Effector memory CD4-positive, alpha-beta T cell (primary cell): ENCODE measurements around the gene MAL.

ENCODE experiments used
- DNase-seq, 3 donors: peaks; one replicate each; pipeline ENCODE4 v3.0.0-alpha.2; 2020
- H3K27ac ChIP-seq: 2 replicates; pipeline ENCODE4 v1.7.0; 2013; ENCODE audit warnings: mild to moderate bottlenecking, low read length, moderate library complexity; ENCODE audit not compliant: insufficient read depth, poor library complexity, severe bottlenecking
- H3K27me3 ChIP-seq: replicated peaks from 2 replicates; pipeline ENCODE4 v1.7.0; 2013; ENCODE audit warnings: mild to moderate bottlenecking, low read length; ENCODE audit not compliant: insufficient read depth, control insufficient read depth, poor library complexity, severe bottlenecking
- H3K36me3 ChIP-seq: 2 replicates; pipeline ENCODE4 v1.7.0; 2013; ENCODE audit warnings: mild to moderate bottlenecking, low read length, moderate library complexity; ENCODE audit not compliant: control insufficient read depth, insufficient read depth
- H3K4me1 ChIP-seq: 2 replicates; pipeline ENCODE4 v1.7.0; 2013; ENCODE audit warnings: low read length, mild to moderate bottlenecking; ENCODE audit not compliant: control insufficient read depth, insufficient read depth, poor library complexity, severe bottlenecking
- H3K4me3 ChIP-seq: 2 replicates; pipeline ENCODE4 v1.7.0; 2013; ENCODE audit warnings: low read length, low read depth, mild to moderate bottlenecking; ENCODE audit not compliant: insufficient read depth, poor library complexity, severe bottlenecking
- H3K9me3 ChIP-seq: 2 replicates; pipeline ENCODE4 v1.7.0; 2013; ENCODE audit warnings: mild to moderate bottlenecking, low read length, moderate library complexity; ENCODE audit not compliant: control insufficient read depth

MAL gene

GRCh38 chr2:95015261-95015912 is 10.1 kb upstream of the MAL start:
- Histone ChIP-seq H3K27ac (no peak overlapping the region), H3K36me3 (no peaks in the 10 kb centered on the region), H3K27me3 (no peaks in the 10 kb centered on the region), H3K4me3 (no peak overlapping the region), H3K9me3 (no peaks in the 10 kb centered on the region), H3K4me1 (no peaks in the 10 kb centered on the region)
- no peak for DNase-seq

GRCh38 chr2:95016616-95017015 is 8.9 kb upstream of the MAL start:
- no peaks in the 10 kb centered on the region for H3K4me1 ChIP-seq
- H3K27ac ChIP-seq: no peak overlapping the region
- H3K36me3 ChIP-seq: no peaks in the 10 kb centered on the region
- no peak overlapping the region for H3K4me3 ChIP-seq
- no peaks in the 10 kb centered on the region for H3K27me3 ChIP-seq
- no peaks in the 10 kb centered on the region for H3K9me3 ChIP-seq
- no peak for DNase-seq

DNA sequence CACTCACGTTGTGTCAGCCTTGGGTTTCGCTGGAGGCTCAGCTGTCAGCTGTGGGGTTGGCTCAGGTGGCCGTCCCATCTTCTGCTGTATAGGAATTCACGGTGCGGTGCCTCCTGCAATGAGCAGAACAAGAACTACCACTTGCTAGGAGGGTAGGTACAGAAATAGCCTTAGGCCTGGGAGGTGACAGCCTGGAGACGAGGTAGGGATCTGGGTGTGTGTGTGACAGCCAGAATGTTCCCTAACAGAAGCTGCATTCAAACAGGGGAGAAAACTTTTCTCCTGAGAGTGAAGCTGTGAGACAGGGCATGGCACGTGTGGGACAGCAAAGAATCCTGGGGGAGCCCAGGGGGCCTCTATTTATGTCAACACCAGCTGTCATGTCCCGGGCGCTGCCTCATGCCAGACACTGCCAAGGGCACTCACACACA is 8.4 kb upstream of the MAL start:
- Histone ChIP-seq H3K27me3 (no peaks in the 10 kb centered on the region), H3K4me1 (peaks cover 4% of the 10 kb centered on the region), H3K36me3 (no peaks in the 10 kb centered on the region), H3K9me3 (no peaks in the 10 kb centered on the region), H3K27ac (no peak overlapping the region), H3K4me3 (no peak overlapping the region)
- DNase-seq: no peak

- H3K4me3 ChIP-seq: no peak overlapping the region
- peaks cover 12% of the 10 kb centered on the region for H3K4me1 ChIP-seq
- no peaks in the 10 kb centered on the region for H3K27me3 ChIP-seq
- no peaks in the 10 kb centered on the region for H3K36me3 ChIP-seq
- no peak for DNase-seq
- H3K9me3 ChIP-seq: no peaks in the 10 kb centered on the region
- H3K27ac ChIP-seq: no peak overlapping the region
Measured at GRCh38 chr2:95017836-95018235, 7.7 kb upstream of the MAL start.

- no peak overlapping the region for H3K27ac ChIP-seq
- no peaks in the 10 kb centered on the region for H3K27me3 ChIP-seq
Measured at GRCh38 chr2:95018301-95018700, 7.2 kb upstream of the MAL start.

DNA sequence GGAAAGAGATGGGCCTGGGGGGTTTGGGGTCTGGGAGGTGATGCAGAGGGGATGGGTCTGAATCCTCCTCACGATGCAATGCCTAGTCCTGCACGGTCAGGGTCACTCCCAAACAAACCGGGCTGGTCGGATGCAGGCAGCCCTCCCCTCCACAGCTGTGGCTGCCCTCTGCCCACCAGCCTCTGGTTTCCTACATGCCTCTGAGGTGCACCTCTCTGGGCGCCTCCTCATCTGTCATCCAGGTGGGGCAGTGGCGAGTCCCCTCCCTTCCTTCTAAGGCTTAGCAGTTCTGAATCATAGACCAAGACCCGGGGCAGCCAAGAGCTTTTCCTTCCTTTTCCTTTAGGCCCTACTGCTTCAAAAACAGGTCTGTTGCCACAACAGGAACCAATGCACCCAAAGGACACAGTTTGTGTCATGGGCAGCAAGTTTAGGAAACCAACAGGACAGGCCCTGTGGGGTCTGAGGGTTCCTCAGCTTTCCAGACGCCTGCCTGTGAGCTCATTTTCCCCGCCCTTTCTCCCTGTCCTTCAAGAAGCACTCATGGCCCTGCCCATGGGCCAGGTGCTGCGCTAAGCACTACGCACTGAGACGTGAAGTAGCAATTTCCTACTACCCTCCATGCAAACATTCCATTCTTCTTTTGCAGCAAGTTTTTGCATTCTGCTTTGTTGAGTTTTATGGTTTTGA is 6.5 kb upstream of the MAL start:
- H3K27me3 ChIP-seq: no peaks in the 10 kb centered on the region

More at GRCh38 chr2:95018301-95018700, 7.2 kb upstream of the MAL start:
- Histone ChIP-seq H3K9me3 (no peaks in the 10 kb centered on the region), H3K4me3 (no peak overlapping the region), H3K4me1 (peaks cover 15% of the 10 kb centered on the region), H3K36me3 (no peaks in the 10 kb centered on the region)
- no peak for DNase-seq

GRCh38 chr2:95019572-95019971 is 5.9 kb upstream of the MAL start:
- no peak for DNase-seq
- Histone ChIP-seq H3K27ac (no peak overlapping the region), H3K4me1 (peaks cover 27% of the 10 kb centered on the region), H3K27me3 (no peaks in the 10 kb centered on the region), H3K9me3 (no peaks in the 10 kb centered on the region), H3K4me3 (no peak overlapping the region), H3K36me3 (no peaks in the 10 kb centered on the region)

More for the DNA sequence above, 6.5 kb upstream of the MAL start:
- no peak for DNase-seq
- Histone ChIP-seq H3K36me3 (no peaks in the 10 kb centered on the region), H3K27ac (no peak overlapping the region), H3K4me1 (peaks cover 21% of the 10 kb centered on the region), H3K9me3 (no peaks in the 10 kb centered on the region), H3K4me3 (no peak overlapping the region)

GRCh38 chr2:95020275-95021022 is 5.1 kb upstream of the MAL start:
- Histone ChIP-seq H3K4me3 (no peak overlapping the region), H3K27ac (no peak overlapping the region), H3K36me3 (no peaks in the 10 kb centered on the region), H3K27me3 (no peaks in the 10 kb centered on the region), H3K9me3 (no peaks in the 10 kb centered on the region), H3K4me1 (peaks cover 32% of the 10 kb centered on the region)
- DNase-seq: no peak

DNA sequence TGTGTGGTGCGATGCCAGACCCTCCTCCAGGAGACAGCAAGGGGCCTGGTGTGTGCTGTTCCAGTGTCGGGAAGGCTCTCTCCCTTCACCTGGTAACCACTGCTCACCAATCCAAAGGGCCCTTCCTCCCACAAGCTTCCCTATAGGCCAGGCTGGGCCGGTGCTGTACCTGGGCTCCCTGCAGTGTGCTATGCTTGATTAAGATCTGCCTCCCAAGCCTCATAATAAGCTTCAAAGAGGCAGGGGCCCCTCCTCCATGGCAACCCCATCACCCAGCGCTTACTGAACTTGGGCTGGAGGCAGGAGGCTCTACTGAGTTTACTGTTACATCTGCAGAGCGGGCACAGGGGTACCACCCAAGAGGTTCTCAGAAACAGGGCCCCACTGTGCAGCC is 4.5 kb upstream of the MAL start:
- H3K9me3 ChIP-seq: no peaks in the 10 kb centered on the region
- H3K4me3 ChIP-seq: no peak overlapping the region
- H3K27ac ChIP-seq: no peak overlapping the region
- no peaks in the 10 kb centered on the region for H3K27me3 ChIP-seq
- no peak for DNase-seq
- H3K36me3 ChIP-seq: no peaks in the 10 kb centered on the region
- peaks cover 32% of the 10 kb centered on the region for H3K4me1 ChIP-seq

DNA sequence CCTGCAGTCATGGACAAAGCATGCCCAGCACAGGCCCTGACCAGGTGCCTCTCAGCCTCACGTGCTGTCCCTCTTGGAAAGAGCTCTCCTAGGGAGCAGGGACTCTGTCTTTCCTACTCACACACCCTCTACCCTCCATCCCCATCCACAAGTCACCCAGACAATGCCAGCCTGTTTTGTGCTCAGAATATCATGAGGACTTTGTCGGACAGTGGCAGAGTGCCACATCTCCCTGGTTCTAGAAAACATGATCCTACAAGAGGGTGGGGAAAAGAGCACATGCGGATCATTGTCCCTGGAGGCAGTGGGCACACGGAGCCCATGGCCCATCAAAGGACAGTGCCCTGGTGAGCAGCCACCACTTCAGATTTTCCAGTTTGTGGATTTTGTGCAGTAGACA is 3.7 kb upstream of the MAL start:
- peaks cover 34% of the 10 kb centered on the region for H3K4me1 ChIP-seq
- no peaks in the 10 kb centered on the region for H3K27me3 ChIP-seq

More for the DNA sequence above, 3.7 kb upstream of the MAL start:
- Histone ChIP-seq H3K9me3 (no peaks in the 10 kb centered on the region), H3K36me3 (no peaks in the 10 kb centered on the region), H3K27ac (no peak overlapping the region), H3K4me3 (no peak overlapping the region)
- no peak for DNase-seq
